NCI-H345 treated with DMSO at 0.1 percent for 48 hours (cell line): Measurements from ENCODE around the gene RBM44.
"Not testable (repeated sequence)": the region's sequence is repeated elsewhere in the genome, so short reads cannot be mapped to it uniquely, and the experiment has no call there.

ENCODE experiments used
- DNase-seq: peaks from one replicate; lab custom pipeline; 2025; ENCODE audit not compliant: unreplicated experiment; lab: John Stamatoyannopoulos, UW

The RBM44 gene

GRCh38 chr2:237798236-237799059 lies at the start of gene RBM44:
Gene RBM44, plus strand, starts transcription at chr2:237798779. Its CDS starts 14,831 bp downstream, at chr2:237813610.
- DNase-seq, result no peak

GRCh38 chr2:237749002-237749401 lies 49.6 kb upstream of the RBM44 start:
- DNase-seq, result no peak

- DNase-seq, result no peak
Measured at GRCh38 chr2:237749961-237750360, 48.6 kb upstream of the RBM44 start.

GRCh38 chr2:237750441-237750840 lies 48.1 kb upstream of the RBM44 start:
- DNase-seq, result not testable (repeated sequence)

GRCh38 chr2:237752761-237753165 lies 45.8 kb upstream of the RBM44 start:
- DNase-seq, result no peak

- DNase-seq, result no peak
Measured at GRCh38 chr2:237754182-237754581, 44.4 kb upstream of the RBM44 start.

GRCh38 chr2:237754626-237755248 lies 43.8 kb upstream of the RBM44 start:
- DNase-seq, result no peak

- no peak for DNase-seq
Measured at GRCh38 chr2:237757616-237758015, 41.0 kb upstream of the RBM44 start.

- DNase-seq, result no peak
Measured at GRCh38 chr2:237758185-237758584, 40.4 kb upstream of the RBM44 start.

GRCh38 chr2:237759176-237759575 lies 39.4 kb upstream of the RBM44 start:
- DNase-seq, result no peak

- DNase-seq, result no peak
Measured at GRCh38 chr2:237760506-237761502, 37.8 kb upstream of the RBM44 start.

- DNase-seq, result not testable (repeated sequence)
Measured at GRCh38 chr2:237762291-237763182, 36.0 kb upstream of the RBM44 start.

GRCh38 chr2:237763812-237764211 lies 34.8 kb upstream of the RBM44 start:
- DNase-seq, result no peak

- not testable (repeated sequence) for DNase-seq
Measured at GRCh38 chr2:237765122-237765521, 33.5 kb upstream of the RBM44 start.

GRCh38 chr2:237765875-237766274 lies 32.7 kb upstream of the RBM44 start:
- no peak for DNase-seq

- DNase-seq, result no peak
Measured at GRCh38 chr2:237766340-237766739, 32.2 kb upstream of the RBM44 start.

GRCh38 chr2:237772513-237772912 lies 26.1 kb upstream of the RBM44 start:
- no peak for DNase-seq

GRCh38 chr2:237773826-237774225 lies 24.8 kb upstream of the RBM44 start:
- no peak for DNase-seq

- DNase-seq, result peak; percentile 27
Measured at GRCh38 chr2:237774811-237775553, 23.6 kb upstream of the RBM44 start.

- no peak for DNase-seq
Measured at GRCh38 chr2:237779521-237779920, 19.1 kb upstream of the RBM44 start.
